ENCODE measurements around the gene CFAP99.

Gene CFAP99

DNA sequence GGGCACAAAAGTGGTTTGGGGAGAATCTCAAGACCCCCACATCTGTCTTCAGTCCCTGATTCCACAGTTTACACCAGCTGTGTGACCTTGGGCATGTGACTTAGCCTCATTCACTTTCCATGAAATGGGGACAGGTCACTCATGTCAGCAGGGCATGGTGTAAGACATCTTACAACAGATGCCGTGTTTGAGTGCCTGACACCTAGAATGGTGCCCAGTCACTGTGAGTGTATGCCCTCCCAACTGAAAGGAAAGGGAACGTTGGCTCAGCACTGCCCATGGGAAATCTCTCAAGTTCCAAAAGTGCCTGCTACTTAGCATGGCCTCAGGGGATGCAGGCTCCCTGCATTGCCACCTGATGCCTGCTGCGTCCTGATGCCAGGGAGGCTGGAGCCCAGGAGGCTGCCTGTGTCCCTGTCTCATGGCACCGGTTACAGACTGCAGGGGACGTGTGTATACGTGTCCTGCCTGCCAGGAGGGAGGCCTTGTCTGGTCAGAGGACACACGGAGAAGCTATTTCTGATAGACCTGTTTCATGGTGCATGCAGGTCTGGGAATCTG, 82.4 kb downstream of the CFAP99 start:
- Histone ChIP-seq H3K27me3 (ENCODE audit: low read depth) (no peaks in the 10 kb centered on the region), H3K9me3 (no peaks in the 10 kb centered on the region), H3K36me3 (replicated peaks) (peaks cover 85% of the 10 kb centered on the region), H3K4me3 (no peak overlapping the region), H3K4me1 (no peaks in the 10 kb centered on the region)
- DNase-seq (ENCODE audit: low spot score in 2 of 2): no peak
- in situ Hi-C loops (cut with MboI; ENCODE audit: low sequenced_read_pairs): no loop called here

DNA sequence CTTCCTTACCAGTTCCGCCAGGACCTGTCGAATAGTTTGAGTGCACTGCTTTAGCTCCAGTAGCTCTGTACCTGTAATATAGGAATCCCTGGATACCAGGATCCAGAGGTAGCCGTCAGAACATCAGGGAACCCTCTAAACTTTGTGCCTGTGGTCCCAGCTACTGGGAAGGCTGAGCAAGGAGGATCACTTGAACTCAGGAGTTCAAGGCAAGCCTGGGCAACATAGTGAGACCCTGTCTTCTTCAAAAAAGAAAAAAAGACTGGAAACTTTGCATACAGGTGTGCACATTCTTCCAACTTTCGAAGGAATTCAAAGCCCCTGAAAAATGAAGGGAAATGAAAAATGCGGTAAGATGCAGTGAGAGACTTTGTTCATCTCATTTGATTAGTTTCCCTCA, 85.1 kb downstream of the CFAP99 start:
- H3K9me3 ChIP-seq: no peaks in the 10 kb centered on the region
- no peak overlapping the region for H3K4me3 ChIP-seq
- DNase-seq (ENCODE audit: low spot score in 2 of 2): no peak
- peaks cover 76% of the 10 kb centered on the region for H3K36me3 ChIP-seq (replicated peaks)
- no peaks in the 10 kb centered on the region for H3K27me3 ChIP-seq (ENCODE audit: low read depth)
- in situ Hi-C loops (cut with MboI; ENCODE audit: low sequenced_read_pairs): no loop called here
- H3K4me1 ChIP-seq: no peaks in the 10 kb centered on the region

DNA sequence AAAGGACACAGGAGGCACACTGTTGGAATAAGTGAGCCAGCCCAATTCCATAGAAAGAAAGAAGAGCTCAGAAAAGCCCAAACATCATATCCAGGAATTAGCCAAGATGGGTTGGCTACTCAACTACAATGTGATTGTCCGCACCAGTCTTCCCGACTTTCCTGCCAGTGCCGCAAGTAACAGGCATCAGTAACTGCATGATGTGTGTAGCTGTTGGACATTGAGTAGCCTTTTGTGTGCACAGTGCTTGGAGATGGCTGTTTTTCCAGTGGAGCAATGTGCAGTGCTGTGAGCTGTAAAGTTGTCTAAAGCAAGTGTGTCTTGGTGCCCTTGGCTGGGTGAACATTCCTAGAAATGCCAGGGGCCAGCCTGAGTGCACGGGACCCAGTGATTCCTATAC, 88.5 kb downstream of the CFAP99 start:
- Histone ChIP-seq H3K9me3 (no peaks in the 10 kb centered on the region), H3K36me3 (replicated peaks) (peaks cover 70% of the 10 kb centered on the region), H3K4me1 (no peaks in the 10 kb centered on the region), H3K27me3 (ENCODE audit: low read depth) (no peaks in the 10 kb centered on the region), H3K4me3 (no peak overlapping the region)
- DNase-seq (ENCODE audit: low spot score in 2 of 2): no peak
- in situ Hi-C loops (cut with MboI; ENCODE audit: low sequenced_read_pairs): no loop called here

DNA sequence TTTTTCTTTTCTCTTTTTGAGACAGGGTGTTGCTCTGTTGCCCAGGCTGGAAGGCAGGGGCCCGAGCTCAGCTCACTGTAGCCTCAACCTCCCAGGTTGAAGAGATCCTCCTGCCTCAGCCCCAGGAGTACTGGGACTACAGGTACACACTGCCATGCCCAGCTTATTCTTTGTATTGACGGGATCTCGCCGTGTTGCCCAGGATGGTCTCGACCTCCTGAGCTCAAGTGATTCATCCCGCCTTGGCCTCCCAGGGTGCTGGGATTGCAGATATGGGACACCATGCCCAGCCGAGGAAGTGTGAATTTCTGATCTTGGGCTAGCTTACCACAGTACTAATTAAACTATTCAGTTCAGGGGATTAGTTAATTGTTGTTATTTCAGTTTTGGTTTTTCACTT, 89.1 kb downstream of the CFAP99 start:
- DNase-seq (ENCODE audit: low spot score in 2 of 2): no peak
- in situ Hi-C loops (cut with MboI; ENCODE audit: low sequenced_read_pairs): no loop called here
- H3K27me3 ChIP-seq (ENCODE audit: low read depth): no peaks in the 10 kb centered on the region
- no peak overlapping the region for H3K4me3 ChIP-seq
- no peaks in the 10 kb centered on the region for H3K9me3 ChIP-seq
- no peaks in the 10 kb centered on the region for H3K4me1 ChIP-seq
- H3K36me3 ChIP-seq (replicated peaks): peaks cover 76% of the 10 kb centered on the region

DNA sequence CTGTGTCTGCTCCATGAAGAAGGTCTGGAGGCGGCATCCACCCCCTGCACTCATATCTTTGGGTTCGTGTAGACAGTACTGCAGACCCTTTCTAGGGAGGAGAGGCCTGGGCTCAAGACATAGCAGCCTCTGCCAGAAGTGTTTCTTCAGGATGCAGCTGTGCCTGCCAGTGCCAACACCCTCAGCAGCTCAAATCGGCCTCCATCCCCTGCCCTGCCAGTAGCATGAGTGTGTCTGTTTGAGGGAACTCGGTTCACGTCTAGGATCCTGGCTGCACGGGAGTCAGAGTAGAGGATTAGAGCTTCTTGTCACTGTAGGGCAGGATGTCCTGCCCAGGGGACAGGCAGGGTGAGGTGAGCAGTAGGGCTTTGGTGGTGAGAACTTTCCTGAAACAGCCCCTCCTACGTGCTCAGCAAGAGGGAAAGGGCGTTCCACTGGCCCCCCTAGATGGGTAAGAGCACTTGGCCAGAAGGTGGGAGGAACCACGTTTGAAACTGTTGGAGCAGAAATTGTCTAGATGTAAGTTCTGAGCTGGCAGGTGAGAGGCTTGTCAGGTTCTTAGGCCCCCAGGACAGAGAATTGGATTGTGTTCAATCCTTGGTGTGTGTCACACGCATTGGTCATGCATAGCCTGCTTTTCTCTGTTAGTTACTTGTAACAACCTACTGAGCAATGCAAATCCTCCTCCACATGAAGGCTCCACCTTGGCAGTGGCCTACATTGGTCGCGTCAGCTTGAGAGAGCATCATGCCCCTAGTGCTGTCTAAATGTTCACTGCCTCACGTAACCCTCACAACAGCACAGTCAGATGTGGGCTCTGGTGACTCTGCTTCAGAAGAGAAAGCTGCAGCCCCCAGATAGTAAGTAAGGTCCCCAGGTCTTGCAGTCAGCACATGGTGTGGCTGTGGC, 91.8 kb downstream of the CFAP99 start:
- no peaks in the 10 kb centered on the region for H3K27me3 ChIP-seq (ENCODE audit: low read depth)
- DNase-seq (ENCODE audit: low spot score in 2 of 2): no peak
- H3K4me1 ChIP-seq: no peaks in the 10 kb centered on the region
- peaks cover 79% of the 10 kb centered on the region for H3K36me3 ChIP-seq (replicated peaks)
- H3K4me3 ChIP-seq: no peak overlapping the region
- H3K9me3 ChIP-seq: no peaks in the 10 kb centered on the region
- in situ Hi-C loops (cut with MboI; ENCODE audit: low sequenced_read_pairs): no loop called here

DNA sequence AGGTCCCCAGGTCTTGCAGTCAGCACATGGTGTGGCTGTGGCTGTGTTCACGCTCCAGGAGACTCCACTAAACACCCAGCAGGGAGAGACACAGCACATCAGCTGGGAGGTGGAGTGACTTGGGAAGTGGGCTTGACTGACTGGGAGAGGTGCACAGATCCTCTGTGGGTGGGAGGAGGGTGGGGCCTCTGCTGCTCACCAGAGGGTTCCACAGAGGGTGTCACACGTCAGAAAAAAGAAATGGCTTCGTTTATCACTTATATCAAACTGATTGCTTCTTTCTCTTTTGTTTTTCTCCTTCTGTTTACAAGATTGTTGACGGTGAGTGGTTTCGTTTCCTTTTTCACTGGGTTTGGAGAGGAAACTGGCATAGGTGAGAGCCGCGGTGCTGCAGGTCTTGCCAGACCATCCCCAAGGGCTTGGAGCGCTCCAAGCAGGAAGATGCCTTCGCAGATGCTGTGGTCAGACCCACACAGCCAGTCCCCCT, 92.9 kb downstream of the CFAP99 start:
- no peak for DNase-seq (ENCODE audit: low spot score in 2 of 2)
- no peaks in the 10 kb centered on the region for H3K4me1 ChIP-seq
- peaks cover 78% of the 10 kb centered on the region for H3K36me3 ChIP-seq (replicated peaks)
- H3K9me3 ChIP-seq: no peaks in the 10 kb centered on the region
- no peaks in the 10 kb centered on the region for H3K27me3 ChIP-seq (ENCODE audit: low read depth)
- in situ Hi-C loops (cut with MboI; ENCODE audit: low sequenced_read_pairs): no loop called here
- H3K4me3 ChIP-seq: no peak overlapping the region

All from HAP-1 (cell line).